NOMO-1 treated with DMSO at 0.1 percent for 48 hours (cell line): ENCODE data around the gene EDC4.
A peak's percentile ranks its signal among the peaks of the same experiment; 100 is the strongest.

Experiments used
- DNase-seq: peaks from one replicate; lab custom pipeline; 2025; ENCODE audit not compliant: unreplicated experiment; lab: John Stamatoyannopoulos, UW

The EDC4 gene

GRCh38 chr16:67873435-67874370 lies 851 bp downstream of the EDC4 start:
- DNase-seq: no peak

GRCh38 chr16:67874372-67874771 lies 1.5 kb downstream of the EDC4 start:
- no peak for DNase-seq

DNA sequence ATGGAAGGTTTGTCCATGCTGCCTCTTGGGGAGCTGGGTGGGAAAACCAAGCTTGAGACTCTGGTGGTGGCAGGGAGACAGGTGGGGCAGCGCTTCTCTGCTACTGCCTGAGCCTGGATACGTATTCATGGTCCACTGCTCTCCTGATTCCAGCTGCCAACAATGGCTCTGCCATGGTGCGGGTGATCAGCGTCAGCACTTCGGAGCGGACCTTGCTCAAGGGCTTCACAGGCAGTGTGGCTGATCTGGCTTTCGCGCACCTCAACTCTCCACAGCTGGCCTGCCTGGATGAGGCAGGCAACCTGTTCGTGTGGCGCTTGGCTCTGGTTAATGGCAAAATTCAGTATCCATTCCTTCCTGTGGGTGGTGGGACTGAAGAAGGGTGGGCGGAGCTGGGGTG lies 4.2 kb downstream of the EDC4 start:
- DNase-seq: no peak

DNA sequence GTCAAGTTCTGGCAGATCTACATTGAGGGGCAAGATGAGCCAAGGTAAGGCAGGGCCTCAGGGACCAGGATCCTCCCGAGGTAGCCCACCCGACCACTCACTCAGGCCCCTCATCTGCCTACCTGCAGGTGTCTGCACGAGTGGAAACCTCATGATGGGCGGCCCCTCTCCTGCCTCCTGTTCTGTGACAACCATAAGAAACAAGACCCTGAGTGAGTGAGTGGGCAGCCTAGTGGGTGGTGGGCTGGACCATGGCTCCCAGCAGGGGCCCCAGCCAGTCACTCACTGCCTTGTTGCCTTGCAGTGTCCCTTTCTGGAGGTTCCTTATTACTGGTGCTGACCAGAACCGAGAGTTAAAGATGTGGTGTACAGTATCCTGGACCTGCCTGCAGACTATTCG lies 5.4 kb downstream of the EDC4 start:
- no peak for DNase-seq

GRCh38 chr16:67878846-67879245 lies 6.0 kb downstream of the EDC4 start:
- no peak for DNase-seq

DNA sequence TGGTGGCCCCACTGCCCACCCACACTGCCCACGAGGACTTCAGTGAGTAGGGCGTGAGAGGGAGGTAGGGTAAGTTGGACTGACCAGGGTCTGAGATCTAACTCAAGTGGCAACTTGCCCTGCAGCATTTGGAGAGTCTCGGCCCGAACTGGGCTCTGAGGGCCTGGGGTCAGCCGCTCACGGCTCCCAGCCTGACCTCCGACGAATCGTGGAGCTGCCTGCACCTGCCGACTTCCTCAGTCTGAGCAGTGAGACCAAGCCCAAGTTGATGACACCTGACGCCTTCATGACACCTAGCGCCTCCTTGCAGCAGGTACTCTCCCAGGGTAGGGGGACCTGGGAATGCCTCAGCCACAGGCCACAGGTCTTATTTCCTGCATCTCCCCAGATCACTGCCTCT lies 6.6 kb downstream of the EDC4 start:
- DNase-seq: no peak

GRCh38 chr16:67879936-67880335 lies 7.1 kb downstream of the EDC4 start:
- DNase-seq: no peak

GRCh38 chr16:67880584-67880983 lies 7.7 kb downstream of the EDC4 start:
- no peak for DNase-seq

DNA sequence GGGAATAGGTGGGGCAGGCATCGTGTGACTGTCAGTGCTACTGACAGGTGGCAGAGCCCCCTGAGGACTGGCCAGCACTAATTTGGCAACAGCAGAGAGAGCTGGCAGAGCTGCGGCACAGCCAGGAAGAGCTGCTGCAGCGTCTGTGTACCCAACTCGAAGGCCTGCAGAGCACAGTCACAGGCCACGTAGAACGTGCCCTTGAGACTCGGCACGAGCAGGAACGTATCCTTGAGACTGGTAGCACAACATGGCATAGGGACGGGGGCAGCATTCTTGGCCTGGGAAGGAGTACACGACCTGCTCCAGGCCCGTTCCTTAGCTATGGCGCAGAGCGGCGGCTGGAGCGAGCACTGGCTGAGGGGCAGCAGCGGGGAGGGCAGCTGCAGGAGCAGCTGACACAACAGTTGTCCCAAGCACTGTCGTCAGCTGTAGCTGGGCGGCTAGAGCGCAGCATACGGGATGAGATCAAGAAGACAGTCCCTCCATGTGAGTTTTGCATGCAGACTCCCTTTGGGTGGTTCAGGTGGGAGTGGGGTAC lies 8.8 kb downstream of the EDC4 start:
- no peak for DNase-seq

DNA sequence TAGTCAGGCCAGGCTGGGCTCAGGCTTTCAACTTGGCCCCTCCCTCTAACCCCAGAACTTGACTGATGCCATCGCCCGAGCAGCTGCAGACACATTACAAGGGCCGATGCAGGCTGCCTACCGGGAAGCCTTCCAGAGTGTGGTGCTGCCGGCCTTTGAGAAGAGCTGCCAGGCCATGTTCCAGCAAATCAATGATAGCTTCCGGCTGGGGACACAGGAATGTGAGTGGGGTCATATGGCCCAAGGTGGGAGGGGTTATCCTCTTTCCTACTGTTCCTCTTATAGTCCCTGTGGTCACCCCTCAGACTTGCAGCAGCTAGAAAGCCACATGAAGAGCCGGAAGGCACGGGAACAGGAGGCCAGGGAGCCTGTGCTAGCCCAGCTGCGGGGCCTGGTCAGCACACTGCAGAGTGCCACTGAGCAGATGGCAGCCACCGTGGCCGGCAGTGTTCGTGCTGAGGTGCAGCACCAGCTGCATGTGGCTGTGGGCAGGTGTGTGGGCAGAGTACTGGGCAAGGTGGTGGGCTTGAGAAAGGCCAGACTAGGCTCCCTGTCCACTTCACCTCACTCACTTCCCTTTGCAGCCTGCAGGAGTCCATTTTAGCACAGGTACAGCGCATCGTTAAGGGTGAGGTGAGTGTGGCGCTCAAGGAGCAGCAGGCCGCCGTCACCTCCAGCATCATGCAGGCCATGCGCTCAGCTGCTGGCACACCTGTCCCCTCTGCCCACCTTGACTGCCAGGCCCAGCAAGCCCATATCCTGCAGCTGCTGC lies 9.7 kb downstream of the EDC4 start:
- DNase-seq: no peak

DNA sequence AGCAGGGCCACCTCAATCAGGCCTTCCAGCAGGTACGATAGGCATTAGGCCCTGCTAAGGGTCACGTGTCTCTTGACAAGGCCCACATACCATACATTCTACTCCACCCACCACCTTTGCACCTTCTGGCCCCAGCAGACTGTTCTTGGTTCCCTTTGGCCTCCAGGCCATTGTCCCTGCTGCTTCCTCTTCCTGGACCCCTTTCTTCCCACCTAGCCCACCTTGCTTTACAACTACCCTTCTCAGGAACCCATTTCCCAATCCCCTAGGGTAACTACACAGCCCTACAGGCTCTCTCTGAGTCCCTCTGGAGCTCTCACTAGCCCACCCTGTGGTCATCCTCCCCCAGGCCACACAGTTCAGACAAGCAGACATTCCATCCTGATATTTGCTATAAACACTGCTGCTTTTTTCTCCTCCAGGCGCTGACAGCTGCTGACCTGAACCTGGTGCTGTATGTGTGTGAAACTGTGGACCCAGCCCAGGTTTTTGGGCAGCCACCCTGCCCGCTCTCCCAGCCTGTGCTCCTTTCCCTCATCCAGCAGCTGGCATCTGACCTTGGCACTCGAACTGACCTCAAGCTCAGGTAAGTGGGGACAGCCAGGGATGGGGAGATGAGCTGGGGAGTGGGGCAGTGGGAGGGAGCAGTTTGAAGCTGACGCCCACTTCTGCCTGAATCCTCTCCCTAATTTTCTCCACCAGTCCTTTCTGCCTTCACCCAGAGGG lies 10.5 kb downstream of the EDC4 start:
- no peak for DNase-seq

DNA sequence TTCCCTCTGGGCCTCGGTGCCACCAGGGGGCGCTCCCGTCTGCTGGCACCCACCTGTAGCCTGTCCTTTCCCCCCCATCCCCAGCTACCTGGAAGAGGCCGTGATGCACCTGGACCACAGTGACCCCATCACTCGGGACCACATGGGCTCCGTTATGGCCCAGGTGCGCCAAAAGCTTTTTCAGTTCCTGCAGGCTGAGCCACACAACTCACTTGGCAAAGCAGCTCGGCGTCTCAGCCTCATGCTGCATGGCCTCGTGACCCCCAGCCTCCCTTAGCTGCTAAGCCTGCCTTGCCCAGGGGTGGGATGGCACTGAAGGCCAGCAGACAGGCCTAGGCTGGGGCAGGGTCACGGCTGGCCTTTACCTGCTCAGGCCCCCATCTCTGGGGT lies 11.0 kb downstream of the EDC4 start:
- DNase-seq: peak; percentile 25

GRCh38 chr16:67884684-67885083 lies 11.8 kb downstream of the EDC4 start, which contains the start of gene NRN1L:
Gene NRN1L, plus strand, starts transcription at chr16:67884885. Its CDS starts 19 bp downstream, at chr16:67884904.
- no peak for DNase-seq

GRCh38 chr16:67885545-67885944 lies 12.7 kb downstream of the EDC4 start:
- DNase-seq: no peak

DNA sequence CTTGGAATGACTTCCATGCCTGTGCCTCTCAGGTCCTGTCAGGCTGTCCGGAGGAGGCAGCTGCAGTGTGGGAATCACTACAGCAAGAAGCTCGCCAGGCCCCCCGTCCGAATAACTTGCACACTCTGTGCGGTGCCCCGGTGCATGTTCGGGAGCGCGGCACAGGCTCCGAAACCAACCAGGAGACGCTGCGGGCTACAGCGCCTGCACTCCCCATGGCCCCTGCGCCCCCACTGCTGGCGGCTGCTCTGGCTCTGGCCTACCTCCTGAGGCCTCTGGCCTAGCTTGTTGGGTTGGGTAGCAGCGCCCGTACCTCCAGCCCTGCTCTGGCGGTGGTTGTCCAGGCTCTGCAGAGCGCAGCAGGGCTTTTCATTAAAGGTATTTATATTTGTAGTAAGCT lies 13.1 kb downstream of the EDC4 start:
- no peak for DNase-seq

- no peak for DNase-seq
Observed at GRCh38 chr16:67886387-67886786, 13.5 kb downstream of the EDC4 start.

DNA sequence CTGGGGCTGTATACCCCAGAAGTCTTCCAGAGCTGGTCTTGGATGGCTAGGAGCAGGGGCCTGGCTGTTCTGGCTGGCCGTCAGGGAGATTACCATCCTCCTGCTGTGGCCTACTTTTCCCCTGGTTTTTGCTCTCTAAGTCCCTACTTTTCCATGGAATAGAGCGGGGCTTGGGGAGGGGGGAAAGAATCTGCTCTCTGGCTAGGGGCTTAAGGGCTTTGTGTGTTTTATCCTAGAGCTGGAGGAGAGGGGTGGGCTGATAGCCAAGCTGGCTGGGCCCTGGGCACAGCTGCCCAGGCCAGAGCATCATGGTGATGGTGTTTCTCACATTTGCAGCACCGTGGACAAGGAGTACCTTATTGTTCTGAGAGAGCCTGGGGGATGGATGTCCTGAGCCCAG lies 15.5 kb downstream of the EDC4 start:
- DNase-seq: no peak

DNA sequence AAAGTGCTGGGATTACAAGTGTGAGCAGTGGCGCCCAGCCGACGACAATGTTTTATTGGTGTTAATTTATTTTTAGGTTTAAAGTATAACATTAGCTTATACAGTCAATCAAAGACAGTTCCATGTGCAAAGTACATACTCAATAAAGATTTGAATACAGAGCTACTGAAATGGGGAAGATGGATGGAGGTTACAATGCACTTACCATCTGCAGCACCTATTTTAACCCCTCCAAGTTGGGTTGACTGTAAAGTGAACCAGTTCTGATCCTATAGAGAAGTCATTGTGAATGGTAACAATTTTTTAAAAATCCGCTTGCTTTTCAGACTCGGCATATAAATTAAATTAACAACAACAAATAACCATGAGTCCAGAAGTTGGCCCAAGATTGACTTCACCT lies 19.5 kb downstream of the EDC4 start:
- DNase-seq: no peak

DNA sequence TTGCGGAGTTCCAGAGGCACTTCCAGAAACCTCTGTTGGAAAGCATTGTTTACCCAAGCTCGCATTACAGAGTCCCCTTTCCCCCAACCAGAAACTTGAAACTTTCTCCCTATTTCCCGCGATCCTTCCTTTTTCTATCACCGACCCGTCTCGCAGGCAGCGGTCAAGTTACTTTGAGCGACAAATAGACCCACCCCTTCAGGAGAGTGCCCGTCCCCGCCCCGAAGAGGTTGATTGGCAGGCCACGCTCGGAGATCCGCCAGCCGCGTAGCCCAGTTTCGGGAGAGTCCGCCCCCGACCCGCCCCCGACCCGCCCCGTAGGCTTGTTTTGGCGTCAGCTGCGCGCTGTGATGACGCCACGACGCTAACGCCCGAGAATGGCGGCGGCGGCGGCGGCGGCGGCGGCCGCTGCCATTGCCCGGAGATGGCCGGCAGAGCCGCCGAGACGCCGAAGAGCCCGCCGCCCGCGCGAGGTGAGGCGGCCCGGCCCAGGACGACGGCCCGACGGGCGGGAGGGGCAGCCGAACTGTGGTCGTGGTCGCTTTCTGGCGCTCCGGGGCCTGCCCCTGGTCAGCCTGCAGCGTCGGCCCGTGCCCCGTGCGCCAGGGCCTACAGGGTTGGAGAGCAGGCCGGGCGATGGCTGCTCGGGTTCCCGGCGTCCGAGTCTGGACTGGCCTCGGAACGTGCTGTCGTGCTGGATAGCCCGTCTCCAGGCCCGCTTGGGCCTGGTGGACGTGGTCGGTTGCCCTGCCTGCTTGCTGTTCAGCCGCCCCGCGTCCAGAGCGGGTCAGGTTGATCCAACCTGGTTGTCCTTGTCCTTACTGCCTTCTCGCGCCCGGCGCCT lies 20.3 kb downstream of the EDC4 start, which contains the start of gene PSKH1:
Gene PSKH1 (plus strand): TSS at position 356 of the 844 bp plus-strand sequence. CDS start 15,496 bp downstream, outside the sequence.
- peak; percentile 96 for DNase-seq

- DNase-seq: no peak
Observed at GRCh38 chr16:67893743-67894399, 21.0 kb downstream of the EDC4 start.
